HG03064 (cell line): ENCODE data around the gene FAM76A.
"Not testable (repeated sequence)": the region's sequence is repeated elsewhere in the genome, so short reads cannot be mapped to it uniquely, and the experiment has no call there.

ENCODE experiments used
- ATAC-seq: cut with Tn5 transposase; IDR thresholded peaks from one replicate; pipeline ENCODE4 v1.9.1; 2021; ENCODE audit warnings: low read depth; ENCODE audit not compliant: unreplicated experiment

The FAM76A gene

DNA sequence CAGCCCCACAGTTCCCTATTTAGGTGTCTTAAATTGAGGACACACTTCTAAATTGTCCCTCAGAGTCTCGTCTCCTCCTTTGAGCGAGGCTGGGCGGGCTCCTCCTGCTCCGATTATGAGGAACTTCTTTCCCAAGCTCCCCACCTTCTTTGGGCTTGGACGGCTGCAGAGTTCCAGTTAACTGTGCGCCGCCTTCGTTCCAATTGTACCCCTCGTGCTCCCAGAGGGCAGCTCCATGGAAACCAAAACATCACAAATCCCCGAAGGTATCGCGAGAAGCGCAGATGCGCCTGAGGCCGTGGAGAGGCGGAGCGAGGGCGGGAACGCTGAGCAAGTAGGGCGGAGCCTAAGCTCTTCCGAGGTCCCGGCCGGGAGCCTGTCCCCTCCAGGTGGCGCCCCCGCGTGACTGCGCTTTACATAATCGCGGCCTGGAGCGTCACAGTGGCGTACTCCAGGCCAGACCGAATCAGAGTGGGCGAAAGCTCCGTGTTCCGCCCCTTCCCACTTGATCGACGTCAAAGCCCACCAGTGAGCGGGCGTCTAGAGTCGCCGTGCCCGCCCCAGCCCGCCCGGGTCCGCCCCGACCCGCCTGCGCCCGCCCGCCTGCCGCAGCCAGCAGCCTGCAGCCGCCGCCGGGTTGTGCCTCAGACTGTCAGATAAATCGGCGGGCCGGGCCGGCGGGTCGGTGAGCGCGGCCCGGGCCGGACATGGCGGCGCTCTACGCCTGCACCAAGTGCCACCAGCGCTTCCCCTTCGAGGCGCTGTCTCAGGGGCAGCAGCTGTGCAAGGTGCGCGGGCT lies at the start of gene FAM76A:
TSS of gene FAM76A (plus strand) at position 588 of the 799 bp plus-strand sequence. CDS start at position 708, 120 bp downstream.
- ATAC-seq = peak; percentile 92

DNA sequence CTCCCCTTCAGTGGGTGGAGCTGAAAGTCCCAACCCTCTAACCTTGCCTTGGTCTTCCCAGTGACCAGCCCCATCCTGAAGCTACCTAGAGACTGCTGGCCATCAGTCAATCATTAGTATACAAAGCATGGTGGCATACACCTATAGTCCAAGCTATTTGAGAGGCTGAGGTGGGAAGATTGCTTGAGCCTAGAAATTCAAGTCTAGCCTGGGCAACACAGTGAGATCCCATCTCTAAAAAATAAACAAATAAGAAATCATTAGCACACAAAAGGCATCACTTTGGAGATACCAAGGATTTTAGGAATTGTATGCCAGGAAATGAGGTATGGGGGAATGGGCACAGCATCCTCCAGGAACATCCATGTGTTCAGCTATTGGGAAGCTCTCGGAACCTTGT lies 49.4 kb upstream of the FAM76A start:
- no peak for ATAC-seq

DNA sequence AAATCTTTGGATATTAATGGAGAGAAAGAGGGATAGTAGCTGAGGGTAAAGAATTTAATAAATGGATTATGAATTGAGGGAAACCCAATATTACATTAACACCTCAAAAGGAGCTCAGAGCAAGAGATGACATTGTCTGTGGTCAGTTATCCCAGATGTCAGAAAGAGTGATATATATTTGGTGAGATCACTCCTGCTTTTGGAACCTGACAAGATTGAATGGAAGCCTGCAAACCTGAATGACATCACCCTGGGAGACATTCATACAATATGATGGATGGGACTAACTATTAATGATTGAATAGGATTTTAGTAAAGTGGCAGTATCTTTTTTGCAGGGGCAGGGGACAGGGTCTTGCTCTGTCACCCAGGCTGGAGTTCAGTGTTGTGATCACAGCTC lies 47.0 kb upstream of the FAM76A start:
- no peak for ATAC-seq

DNA sequence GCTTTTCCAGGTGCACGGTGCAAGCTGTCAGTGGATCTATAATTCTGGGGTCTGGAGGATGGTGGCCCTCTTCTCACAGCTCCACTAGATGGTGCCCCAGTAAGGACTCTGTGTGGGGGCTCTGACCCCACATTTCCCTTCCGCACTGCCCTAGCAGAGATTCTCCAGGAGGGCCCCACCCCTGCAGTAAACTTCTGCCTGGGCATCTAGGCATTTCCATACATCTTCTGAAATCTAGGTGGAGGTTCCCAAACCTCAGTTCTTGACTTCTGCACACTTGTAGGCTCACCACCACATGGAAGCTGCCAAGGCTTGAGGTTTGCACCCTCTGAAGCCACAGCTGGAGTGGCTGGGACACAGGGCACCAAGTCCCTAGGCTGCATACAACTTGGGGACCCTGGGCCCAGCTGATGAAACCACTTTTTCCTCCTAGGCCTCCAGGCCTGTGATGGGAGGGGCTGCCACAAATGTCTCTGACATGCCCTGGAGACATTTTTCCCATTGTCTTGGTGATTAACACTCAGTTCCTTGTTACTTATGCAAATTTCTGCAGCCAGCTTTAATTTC lies 45.5 kb upstream of the FAM76A start:
- ATAC-seq = not testable (repeated sequence)

DNA sequence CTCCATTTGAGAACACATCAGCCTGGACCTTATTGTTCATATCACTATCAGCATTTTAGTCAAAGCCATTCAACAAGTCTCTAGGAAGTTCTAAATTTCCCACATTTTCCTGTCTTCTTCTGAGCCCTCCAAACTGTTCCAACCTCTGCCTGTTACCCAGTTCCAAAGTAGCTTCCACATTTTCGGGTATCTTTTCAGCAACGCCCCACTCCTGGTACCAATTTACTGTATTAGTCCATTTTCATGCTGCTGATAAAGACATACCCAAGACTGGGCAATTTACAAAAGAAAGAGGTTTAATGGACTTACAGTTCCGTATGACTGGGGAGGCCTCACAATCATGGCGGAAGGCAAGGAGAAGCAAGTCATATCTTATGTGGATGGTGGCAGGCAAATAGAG lies 44.2 kb upstream of the FAM76A start:
- ATAC-seq = not testable (repeated sequence)

DNA sequence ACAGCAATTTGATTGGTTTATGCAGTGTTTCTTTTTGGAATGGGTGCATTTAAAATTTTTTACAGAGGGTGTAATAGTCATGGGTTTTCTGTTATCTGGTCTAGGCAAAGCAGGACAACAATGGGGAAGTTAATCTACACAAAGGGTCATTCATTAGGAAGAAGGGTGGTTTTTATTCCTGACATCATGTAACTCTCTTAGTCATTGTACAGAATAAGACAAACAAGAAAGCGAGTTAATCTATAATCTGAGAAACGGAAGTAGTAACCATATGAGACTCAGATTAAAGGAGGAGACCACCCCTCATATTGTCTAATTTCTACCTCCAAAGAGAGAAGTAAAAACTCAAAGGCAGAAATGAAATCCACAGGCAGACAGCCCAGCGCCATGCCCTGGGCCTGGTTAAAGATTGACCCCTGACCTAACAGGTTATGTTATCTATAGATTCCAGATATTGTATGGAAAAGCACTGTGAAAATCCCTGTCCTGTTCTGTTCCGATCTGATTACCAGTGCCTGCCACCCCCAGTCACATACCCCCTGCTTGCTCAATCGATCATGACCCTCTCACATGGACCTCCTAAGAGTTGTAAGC lies 43.3 kb upstream of the FAM76A start:
- ATAC-seq = no peak

DNA sequence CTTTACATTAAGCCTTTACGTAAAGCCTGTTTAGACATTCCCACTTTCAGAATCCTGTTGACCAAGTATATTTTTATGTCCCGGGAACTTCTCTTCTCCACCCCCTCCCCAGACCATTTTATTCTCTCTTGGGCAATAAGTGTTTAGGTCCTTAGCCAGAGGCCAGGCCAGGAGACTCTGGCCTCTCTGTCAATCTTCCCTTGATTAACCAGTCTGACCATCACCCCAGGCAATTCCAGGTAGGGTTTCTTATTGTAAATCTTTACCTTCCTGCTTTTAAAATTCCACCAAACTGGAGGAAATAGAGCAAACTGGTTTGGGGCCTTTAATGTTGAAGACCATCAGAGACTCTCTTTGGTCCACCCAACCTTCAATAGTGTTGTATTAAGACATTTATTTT lies 41.6 kb upstream of the FAM76A start:
- ATAC-seq = no peak

DNA sequence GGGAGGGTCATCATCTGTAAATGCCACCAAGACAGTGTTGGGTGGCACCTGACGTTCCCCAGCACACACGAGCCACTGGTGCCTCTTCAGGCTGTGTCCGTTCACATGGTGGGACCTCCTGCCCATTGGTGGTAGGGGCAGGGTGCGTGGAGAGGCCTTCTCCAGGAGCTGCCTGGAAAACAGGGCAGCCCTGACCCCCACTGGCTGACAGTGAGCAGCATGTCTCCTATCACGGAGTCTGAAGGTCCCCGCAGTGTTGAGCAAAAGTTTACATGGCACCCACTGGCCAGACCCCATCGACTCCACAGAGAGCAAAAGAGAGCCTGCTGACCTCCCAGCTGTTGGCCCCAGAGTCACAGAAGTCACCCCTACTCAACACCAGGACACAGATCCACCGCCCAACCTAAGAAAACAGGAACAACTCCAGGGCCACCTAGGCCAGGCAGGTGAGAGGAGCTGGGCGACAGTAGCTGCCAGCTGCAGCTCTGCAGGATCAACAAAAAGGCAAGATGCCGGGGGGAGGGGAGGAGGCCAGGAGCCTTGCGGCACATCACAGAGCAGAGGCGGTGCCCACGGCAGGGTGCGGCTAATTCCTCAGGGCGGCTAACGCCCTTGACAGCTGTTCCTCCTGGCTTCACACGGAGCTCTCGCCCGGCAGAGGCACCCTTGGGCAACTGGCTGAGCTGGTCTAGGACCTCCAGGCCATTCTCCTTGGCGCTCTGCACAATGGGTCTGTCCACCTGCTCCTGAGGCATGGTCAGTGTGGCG lies 39.4 kb upstream of the FAM76A start:
- ATAC-seq = no peak

DNA sequence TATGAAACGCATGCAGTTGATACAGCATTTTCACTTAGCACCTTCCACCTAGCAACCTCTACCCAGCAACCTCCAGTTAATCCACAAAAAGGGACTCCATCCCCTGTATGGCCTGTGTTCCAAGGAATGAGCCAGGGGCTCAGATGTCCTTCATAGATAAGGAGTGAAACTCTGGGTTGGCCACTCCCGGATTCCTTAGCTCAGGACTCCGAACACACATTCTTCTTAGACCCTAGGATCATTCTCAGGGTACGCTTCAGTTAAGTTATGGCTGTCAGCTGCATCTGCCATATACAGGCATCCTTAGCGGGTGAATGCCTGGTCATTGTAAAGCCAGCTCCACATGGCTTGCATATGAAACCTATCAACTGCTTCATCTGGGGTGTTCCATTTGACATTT lies 37.9 kb upstream of the FAM76A start:
- no peak for ATAC-seq

DNA sequence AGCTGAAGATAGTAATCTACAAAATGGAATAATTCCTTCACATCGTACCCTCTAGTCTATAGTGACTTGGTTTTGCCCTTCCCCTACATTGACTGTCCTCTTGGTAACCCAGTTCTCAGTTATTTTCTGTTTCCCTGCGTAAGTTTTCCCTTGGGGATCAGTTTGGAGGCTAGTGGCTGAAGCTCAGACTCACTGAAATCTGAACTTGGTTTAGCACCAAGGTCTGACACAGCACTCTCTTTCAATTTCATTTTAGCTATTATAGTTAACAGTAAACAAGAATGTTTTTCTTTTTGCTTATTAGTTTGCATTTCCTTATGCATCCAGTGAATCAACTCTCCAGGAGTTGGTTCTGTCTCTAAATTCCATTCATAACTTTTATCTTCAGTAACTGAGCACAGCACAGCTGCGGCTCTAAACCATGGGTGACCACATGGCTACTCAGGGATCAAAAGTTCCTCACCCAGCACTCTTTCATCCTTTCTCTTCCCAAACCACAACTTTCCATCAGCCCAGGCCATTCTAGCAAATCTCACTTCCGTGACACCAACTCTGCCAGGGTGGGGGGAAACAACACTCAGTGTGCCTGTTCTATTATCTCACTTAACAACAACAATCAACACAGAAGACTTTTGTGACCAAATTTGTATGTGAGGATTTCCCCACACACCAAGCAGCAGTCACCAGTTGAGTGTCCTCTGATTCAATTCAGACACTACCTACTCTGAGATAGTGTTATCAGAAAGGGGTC lies 36.2 kb upstream of the FAM76A start:
- peak; percentile 63 for ATAC-seq

DNA sequence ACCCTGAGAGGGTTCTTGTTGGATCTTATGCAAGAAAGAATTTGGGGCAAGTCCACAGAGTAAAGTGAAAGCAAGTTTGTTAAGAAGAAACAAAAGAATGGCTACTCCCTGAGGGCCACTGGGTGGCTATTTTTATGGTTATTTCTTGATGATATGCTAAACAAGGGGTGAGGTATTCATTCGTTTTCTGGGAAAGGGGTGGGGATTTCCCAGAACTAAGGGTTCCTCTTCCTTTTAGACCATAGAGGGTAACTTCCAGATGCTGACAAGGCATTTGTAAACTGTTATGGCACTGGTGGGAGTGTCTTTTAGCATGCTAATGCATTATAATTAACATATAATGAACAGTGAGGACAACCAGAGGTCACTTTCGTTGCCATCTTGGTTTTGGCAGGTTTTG lies 35.6 kb upstream of the FAM76A start:
- no peak for ATAC-seq

DNA sequence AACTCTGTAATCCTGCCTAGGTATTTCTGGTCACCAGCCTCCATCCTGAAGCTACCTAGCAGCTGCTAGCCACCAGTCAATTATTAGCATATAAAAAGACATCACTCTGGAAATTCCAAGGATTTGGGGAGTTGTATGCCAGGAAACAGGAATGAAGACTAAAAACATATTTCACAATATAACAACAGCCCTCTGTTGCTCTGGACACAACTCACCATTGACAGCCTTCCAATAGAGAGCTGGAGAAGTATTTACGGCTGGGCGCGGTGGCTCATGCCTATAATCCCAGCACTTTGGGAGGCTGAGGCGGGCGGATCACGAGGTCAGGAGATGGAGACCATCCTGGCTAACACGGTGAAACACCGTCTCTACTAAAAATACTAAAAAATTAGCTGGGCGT lies 28.9 kb upstream of the FAM76A start:
- not testable (repeated sequence) for ATAC-seq

DNA sequence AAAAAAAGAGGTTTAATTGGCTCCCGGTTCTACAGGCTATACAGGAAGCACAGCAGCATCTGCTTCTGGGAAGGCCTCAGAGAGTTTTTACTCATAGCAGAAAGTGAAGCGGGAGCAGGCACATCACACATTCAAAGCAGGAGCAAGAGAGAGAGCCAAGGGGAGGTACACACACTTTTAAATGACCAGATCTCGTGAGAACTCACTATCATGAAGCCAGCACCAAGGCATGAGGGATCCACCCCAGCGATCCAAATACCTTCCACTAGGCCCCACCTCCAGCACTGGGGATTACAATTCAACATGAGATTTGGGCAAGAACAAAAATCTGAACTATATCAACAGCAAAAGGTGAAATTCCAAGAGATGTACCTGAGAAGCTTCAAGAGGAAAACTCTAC lies 20.8 kb upstream of the FAM76A start:
- no peak for ATAC-seq

DNA sequence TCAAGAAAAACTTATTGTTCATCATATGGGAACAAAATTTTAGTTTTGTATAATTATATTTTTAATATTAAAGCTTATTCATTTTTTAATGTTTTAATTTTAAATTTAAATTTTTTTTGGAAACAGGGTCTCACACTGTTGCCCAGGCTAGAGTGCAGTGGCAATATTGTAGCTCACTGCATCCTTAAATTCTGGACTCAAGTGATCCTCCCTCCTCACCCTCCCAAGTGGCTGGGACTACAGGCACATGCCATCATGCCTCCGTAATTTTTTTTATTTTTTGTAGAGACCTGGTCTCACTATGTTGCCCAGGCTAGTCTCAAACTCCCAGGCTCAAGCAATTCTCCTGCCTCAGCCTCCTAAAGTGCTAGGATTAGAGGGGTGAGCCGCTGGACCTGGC lies 20.2 kb upstream of the FAM76A start:
- no peak for ATAC-seq

DNA sequence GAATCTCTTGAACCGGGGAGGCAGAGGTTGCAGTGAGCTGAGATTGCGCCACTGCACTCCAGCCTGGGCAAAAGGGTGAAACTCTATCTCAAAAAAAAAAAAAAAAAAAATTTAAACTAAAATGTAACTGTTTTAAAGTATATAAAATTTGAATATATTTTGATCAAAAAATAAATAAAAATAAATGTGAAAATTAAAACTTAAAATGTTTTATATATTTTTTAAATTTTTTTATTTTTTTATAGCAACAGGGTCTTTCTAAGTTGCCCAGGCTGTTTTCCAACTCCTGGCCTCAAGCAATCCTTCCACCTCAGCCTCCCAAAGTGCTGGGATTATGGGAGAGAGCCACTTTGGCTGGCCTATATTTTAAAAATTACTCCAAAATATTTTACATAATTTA lies 15.2 kb upstream of the FAM76A start:
- no peak for ATAC-seq

DNA sequence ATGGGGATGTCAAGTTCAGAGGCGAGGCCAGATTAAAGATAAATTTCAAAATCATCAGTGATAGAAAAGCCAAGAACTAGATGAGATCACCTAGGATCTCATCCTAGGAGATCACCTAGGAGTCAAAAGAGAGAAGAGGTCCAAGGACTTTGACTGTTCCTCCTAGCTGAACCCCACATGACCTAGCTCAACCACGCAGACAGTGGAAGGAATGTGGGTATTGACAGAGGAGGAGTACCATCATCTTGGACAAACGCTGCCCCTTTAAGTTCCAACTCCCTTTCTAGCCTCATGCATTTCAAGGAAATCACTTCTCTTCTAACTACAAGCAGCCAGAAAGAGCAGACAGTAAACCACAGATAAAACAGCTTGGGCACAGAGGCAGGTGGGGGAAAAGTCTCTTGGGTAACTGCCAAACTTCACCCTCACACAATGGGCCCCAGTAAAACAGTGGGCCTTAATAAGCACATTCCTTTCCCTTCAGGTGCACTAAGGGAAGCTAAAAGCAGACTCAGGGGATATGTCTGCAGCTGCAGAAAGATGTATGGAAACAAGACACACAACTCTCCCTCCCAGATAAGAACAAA lies 12.5 kb upstream of the FAM76A start:
- no peak for ATAC-seq

DNA sequence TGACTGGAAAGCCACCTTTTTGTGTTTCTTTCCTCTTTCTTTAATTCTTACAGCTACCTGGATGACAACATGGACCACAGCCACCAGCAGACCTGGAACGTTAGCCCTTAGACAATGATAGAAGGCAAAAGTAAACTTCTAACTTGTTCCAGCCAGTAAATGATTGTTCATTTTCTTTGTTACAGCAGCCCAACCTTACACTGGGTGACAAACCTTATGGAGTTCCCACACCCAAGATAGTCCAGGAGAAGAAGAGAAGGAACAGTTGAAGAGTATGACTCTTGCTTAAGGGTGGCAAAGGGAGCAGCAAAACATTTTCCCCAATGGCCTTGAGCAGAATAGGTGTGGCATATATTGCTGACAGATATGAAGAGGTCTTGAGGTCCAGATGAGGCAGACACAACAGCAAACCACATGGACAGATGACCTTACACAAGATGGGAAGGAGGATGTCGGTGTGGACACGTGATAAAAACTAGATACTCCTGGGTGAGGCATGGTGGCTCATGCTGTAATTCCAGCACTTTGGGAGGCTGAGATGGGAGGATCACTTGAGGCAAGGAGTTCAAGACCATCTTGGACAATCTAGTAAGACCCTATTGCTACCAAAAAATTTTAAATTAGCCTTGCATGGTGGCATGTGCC lies 11.8 kb upstream of the FAM76A start:
- ATAC-seq = no peak

DNA sequence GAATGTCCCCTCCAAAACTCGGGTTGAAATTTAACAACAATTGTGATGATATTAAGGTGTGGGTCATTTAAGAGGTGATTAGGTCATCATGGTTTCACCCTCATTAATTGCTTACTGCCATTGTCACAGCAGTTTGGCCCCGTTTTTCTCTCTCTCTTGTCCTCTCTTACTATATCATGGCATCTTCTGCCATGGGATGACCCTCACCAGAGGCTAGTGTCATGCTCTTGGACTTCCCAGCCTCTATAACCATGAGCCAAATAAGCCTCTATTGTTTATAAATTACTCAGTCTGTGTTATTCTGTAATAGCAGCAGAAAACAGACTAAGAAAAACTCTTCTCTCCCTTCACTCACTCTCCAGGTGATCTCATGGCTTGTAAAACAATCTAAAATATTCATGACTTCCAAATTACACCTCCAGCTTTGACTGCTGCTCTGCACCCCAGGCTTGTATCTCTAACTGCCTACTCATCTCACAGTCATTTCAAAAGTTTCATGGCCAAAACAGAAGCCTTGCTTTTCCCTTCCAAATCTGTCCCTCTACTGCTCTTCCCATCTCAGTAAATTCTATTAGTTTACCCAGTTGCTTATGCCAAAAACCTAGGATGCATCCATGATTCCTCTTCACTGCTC lies 9.4 kb upstream of the FAM76A start:
- ATAC-seq = no peak
